GM18507 (cell line): ENCODE data around the gene CISD2.
"Not testable (repeated sequence)": the region's sequence is repeated elsewhere in the genome, so short reads cannot be mapped to it uniquely, and the experiment has no call there.

Source experiments
- DNase-seq: peaks from one replicate; pipeline ENCODE4 v3.0.0; 2011; ENCODE audit warnings: low read depth; ENCODE audit not compliant: insufficient read length; ENCODE audit errors: extremely low spot score
- FAIRE-seq: peaks from 2 replicates; lab custom pipeline; 2011; peaks lifted over from hg19 to GRCh38; lab: Jason Lieb, UNC

CISD2 gene

DNA sequence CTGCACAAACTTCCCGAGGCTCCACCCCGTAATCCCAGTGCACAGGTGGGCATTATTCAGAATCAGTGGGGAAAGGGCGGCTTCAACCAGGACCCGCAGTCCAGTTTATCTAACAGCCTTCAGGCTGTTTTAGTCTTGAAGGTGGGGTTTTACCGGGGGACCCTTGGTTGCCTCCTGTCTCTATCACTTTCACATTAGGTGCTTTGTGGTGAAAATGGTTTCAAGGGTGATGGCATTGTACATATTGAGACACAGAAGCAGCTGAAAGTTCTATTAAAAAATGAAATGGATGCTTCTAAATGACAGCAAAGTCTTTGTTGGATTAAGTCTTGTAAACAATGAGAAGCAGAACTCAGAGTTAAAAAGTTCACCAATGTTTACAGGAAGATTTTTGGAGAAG, 27.8 kb downstream of the CISD2 start:
- not testable (repeated sequence) for FAIRE-seq, DNase-seq

DNA sequence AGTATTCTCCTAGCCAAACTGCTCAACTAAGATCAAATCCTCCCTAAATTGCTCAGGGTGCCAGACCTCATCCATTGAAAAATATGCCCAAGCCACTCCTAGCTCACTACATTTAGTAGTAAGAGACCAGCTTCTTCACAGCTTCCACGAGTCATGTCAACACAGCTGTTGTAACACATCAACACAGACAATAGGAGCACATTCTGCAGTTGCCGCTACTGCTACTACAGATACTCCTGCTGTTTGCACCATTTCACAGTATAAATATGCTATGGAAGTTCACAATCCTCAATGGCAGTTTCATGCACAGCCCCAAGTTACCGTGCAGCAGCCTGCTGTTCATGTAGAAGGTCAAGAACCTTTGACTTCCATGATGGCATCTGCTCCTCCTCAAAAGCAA, 28.8 kb downstream of the CISD2 start:
- FAIRE-seq, DNase-seq: not testable (repeated sequence)

DNA sequence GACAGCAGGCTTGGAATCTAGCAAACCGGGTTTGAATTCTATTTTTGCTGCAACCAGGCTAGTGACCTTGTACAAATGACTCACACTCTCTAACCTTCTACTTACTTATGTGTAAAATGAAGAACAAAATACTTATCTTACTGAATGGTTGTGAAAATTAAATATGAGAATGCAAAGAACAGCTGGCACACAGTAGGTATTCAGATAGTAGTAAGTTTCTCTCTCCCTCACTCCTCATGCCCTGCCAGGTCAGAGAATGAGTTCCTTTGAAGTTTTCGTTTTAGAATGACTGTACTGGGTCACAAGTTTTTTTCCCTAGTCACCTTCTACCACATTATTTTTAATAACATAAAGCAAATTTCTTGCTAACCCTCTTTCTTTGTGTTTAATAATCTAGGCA, 33.0 kb downstream of the CISD2 start:
- FAIRE-seq (no peak), DNase-seq (no peak)

DNA sequence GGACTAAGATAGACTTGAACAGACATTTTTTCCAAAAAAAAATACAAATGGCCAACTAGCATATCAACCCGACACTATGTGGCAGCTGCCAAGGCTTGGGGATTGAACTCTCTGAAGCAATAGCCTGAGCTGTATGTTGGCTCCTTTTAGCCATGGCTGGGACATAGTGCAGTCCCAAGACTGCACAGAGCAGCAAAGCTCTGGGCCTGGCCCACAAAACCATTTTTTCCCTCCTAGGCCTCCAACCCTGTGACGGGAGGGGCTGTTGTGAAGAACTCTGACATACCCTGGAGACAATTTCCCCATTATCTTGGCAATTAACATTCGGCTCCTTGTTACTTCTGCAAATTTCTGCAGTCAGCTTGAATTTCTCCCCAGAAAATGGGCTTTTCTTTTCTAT, 50.1 kb downstream of the CISD2 start:
- FAIRE-seq (no peak), DNase-seq (no peak)

DNA sequence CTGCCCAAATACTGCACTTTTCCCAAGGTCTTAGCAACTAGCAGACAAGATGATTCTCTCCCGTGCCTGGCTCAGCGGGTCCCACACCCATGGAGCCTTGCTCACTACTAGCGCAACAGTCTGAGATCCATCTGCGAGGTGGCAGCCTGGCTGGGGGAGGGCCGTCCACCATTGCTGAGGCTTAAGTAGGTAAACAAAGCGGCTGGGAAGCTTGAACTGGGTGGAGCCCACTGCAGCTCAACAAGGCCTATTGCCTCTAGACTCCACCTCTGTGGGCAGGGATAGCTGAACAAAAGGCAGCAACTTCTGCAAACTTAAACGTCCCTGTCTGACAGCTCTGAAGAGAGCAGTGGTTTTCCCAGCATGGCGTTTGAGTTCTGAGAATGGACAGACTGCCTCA, 50.9 kb downstream of the CISD2 start:
- DNase-seq, FAIRE-seq: not testable (repeated sequence)

DNA sequence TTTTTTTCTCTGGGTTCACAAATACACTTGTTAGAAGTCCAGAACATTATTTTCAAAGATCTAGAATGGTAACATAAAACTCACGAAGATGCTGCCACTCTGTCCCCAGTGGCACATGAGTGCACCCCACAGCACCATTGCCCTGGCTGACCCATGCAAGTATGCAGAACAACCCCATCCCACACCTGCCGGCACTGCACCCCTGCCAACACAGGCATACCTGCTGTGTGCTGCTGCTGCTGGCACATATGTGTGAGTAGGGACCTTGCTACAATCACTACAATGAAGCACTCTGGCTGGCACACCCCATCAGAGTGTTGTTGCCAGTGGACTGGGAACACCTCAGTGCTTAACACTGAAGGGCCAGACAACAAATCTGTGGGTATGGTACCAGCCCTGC, 66.9 kb downstream of the CISD2 start:
- FAIRE-seq (no peak), DNase-seq (no peak)

DNA sequence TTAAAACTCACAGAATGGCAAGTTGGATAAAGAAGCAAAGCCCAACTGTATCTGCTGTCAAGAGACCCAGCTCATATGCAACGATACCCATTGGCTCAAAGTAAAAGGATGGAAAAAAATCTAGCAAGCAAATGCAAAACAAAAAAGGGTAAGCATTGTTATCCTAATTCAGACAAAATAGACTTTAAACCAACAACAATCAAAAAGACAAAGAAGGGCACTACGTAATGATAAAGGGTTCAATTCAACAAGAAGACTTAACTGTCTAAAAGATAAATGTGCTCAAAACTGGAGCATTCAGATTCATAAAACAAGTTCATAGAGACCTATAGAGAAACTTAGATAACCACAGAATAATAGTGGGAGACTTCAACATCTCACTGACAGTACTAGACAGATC, 69.3 kb downstream of the CISD2 start:
- DNase-seq, FAIRE-seq: not testable (repeated sequence)
